Lower leg skin (tissue), 4 donors: ENCODE measurements around the gene STK33. TPM values are rescaled to one million over a fixed set of nuclear protein-coding genes. Genes with fewer than 3 reads are reported as not detected.

ENCODE experiments used
- DNase-seq, 2 donors: peaks; one replicate each; pipeline ENCODE4 v3.0.0-alpha.2; 2019; ENCODE audit warnings: low spot score in 2 of 2
- H3K4me3 ChIP-seq: fragments of 200-600 bp; sonication (generic); 2 replicates; pipeline ENCODE4 v1.5.1; 2017; ENCODE audit warnings: mild to moderate bottlenecking, low read depth; ENCODE audit not compliant: poor library complexity, severe bottlenecking
- CTCF ChIP-seq, 3 donors: fragments of 450-650 bp; IDR thresholded peaks; one replicate each; pipeline ENCODE4 v1.5.1; 2016; ENCODE audit warnings: antibody characterized with exemption in 3 of 3, mild to moderate bottlenecking in 3 of 3, moderate library complexity in 2 of 3
- POLR2A ChIP-seq, 2 donors: fragments of 450-650 bp; IDR thresholded peaks; one replicate each; pipeline ENCODE4 v1.6.1; 2016 to 2017; ENCODE audit warnings: antibody characterized with exemption in 2 of 2, mild to moderate bottlenecking in 1 of 2, moderate library complexity in 1 of 2
- WGBS, 2 donors: methylation state at CpG; one replicate each; pipeline ENCODE4 v1.1.5; 2018; 5-methylcytosine and 5-hydroxymethylcytosine counted together
- intact Hi-C: fragments of 100-400 bp; cut with DNase I; formaldehyde crosslinking; loops from one replicate; pipeline ENCODE4 v1.15.0; 2023; ENCODE audit warnings: low total_unique reads
- total RNA-seq, 4 donors: library from RNA; depleted of rRNA; stranded (reverse); fragments of >200 nt; gene quantifications; one replicate each; pipeline ENCODE4 v1.1.0, GENCODE V29; 2016

Gene STK33
- 1 to 10 TPM in 1 of 4 donors, under 1 TPM in 2, not detected in 1; 0.23 to 6.5 (median 0.29) TPM for total RNA-seq

DNA sequence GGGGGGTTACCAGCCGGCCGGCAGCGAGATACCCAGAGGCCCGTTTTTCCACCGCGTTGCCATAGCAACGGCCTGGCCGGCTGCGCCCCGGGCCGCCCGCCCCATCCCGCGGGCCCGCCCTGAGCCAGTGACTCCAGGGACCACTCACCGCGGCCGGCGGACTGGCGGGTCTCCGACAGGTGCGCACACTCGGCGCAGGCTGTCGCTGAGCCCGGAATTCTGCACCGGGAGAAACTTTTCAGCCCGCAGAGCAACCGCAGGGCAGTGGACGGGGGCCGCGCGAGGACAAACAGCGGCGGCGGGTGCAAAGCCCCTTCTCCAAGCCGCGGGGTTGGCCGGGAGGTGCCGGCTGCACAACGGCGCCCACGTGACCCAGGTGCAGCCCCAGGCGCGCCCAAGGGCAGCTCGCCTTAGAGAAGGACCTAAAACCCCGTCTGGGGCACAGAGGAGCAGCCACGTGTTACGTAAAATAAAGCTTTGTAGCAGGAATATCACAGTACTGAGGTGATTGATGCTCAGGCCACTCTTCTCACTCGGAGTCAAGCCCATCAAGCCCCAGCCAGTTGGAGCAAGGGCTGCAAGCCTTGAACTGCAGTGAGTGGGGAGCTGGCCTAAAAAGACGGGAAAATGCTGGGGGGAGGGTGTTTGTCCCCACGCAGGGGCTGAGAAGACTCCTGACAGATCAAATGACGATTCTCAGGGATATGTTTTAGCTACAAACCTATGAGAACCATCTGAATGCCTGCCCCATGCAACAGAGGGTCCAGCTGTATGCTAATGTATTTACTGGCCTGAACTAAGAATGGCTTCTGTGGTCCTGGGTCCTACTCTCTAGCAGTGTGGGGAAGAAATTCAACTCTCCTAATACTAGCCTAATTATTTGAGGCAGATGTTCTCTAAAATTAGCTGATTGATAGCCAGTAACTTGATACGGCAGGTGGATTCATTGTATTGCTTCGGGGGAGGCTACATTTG lies at the start of gene STK33:
TSS of gene STK33 (minus strand) at position 294 of the 975 bp plus-strand sequence. CDS start 119,323 bp downstream, outside the sequence.
- intact Hi-C loops = no loop called here
- TF ChIP-seq POLR2A (IDR thresholded peaks at IDR 0.05) (no peak), CTCF (IDR thresholded peaks at IDR 0.05) (no peak)
- DNase-seq = no peak
- WGBS, 2 donors = 14 to 18% methylated on average over 22 to 35 of the region's 55 CpGs
- peak within 1 kb of the TSS; percentile 19 for H3K4me3 ChIP-seq

DNA sequence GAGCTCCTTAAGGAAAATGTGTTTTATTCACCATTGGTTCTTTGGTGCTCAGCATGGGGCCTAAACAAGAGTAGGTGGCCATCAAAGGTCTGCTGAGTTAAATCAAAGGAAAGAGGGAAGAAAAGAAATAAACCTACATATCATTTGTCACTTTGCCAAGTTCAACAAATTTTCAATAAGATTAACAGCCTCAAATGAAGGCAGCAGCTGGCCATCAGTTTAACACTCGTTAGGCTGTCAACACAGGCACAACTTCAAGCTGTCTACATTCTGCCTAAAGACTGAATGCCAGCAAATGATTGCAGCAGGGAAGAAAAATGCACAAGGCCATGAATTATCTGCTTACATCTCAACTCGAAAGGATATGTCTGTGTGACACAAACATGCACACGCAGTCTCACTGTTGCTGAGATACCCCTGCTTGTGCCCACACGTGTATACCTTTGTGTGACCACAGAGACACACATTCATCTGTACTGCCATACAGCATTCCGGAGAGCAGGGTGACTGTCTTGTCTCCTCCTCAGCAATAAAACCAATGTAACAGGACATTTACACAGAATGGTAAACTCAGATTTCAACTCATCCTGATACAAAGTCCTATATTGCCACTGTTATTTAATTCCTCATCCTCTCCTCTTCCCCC lies 48.3 kb upstream of the STK33 start:
- TF ChIP-seq POLR2A (IDR thresholded peaks at IDR 0.05) = no peak
- TF ChIP-seq CTCF (IDR thresholded peaks at IDR 0.05) = no peak
- 82 to 85% methylated on average over 5 of the region's 5 CpGs for WGBS, 2 donors
- intact Hi-C loops = no loop called here
- no peak for DNase-seq
- no peak overlapping the region for H3K4me3 ChIP-seq

GRCh38 chr11:8641332-8641731 lies 47.3 kb upstream of the STK33 start:
- intact Hi-C loops = no loop called here
- no peak overlapping the region for H3K4me3 ChIP-seq
- no peak for TF ChIP-seq POLR2A (IDR thresholded peaks at IDR 0.05)
- TF ChIP-seq CTCF (IDR thresholded peaks at IDR 0.05) = no peak
- no peak for DNase-seq
- WGBS, 2 donors = 95% methylated on average over 2 of the region's 2 CpGs

DNA sequence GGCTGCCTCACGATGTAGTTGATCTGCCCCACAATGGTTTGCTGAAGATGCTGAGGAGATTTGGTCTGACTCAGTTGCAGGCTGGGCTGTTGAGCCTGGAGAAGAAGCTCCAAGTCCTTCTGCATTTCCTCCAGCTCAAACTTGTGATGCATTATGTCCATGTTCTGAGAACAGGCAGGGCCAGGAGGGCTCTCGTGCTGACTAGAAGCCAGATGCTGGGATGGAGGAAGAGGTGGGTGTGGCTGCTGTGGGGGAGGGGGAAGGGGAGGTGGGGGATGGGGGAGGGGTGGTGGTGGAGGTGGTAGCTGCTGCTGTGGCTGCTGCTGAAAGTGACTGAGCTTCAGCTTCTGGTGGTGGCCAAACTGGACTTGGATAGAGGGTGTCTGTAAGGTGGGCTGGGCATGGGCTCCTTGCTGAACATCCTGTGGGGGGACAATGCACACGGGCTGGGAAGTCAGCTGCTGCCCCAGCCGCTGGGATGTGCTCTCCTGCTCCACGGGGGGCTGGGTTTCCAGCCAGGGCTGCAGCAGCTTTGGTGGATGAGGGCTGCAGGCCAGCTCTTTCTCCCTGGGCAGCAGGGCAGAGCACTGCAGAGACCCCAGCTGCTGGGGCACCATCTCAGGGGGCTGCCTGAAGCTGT lies 46.4 kb upstream of the STK33 start:
- no peak overlapping the region for H3K4me3 ChIP-seq
- intact Hi-C loops = no loop called here
- WGBS, 2 donors = 67 to 77% methylated on average over 4 to 5 of the region's 5 CpGs
- no peak for DNase-seq
- TF ChIP-seq CTCF (IDR thresholded peaks at IDR 0.05) (no peak), POLR2A (IDR thresholded peaks at IDR 0.05) (no peak)

DNA sequence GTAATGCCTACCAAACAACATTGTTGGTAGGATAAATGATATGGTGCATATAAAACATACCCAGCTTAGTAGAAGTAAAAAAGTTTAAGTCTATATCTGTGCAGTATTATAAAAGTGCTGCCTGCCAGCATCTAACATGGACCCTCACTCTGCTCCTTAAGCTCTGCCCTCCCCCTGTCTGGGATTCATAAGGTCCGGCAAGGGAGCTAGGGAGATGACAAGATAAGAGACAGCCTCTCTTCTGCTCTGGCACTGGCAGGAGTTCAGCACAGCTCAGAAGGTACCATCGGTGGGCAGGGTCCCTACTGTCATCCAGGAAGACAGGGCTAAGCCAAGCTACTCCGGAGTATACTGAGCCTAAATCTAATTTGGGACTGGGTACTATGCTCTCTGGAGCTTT lies 45.6 kb upstream of the STK33 start:
- intact Hi-C loops = no loop called here
- no peak overlapping the region for H3K4me3 ChIP-seq
- TF ChIP-seq CTCF (IDR thresholded peaks at IDR 0.05) (no peak), POLR2A (IDR thresholded peaks at IDR 0.05) (no peak)
- WGBS, 2 donors = 76 to 95% methylated on average over 3 of the region's 3 CpGs
- no peak for DNase-seq
